K562 (cell line): ENCODE data around the gene REEP6. TPM values are rescaled to one million over a fixed set of nuclear protein-coding genes. Genes with fewer than 3 reads are reported as not detected.
A peak's percentile ranks its signal among the peaks of the same experiment; 100 is the strongest.

Experiments
- CHD7 ChIP-seq: fragments of 200-600 bp; sonication (generic); IDR thresholded peaks from one replicate; pipeline ENCODE4 v1.6.1; 2012; ENCODE audit warnings: mild to moderate bottlenecking, low read depth, low read length, inconsistent platforms
- FOXK2 ChIP-seq, 2 experiments: fragments of 450-650 bp; IDR thresholded peaks in 1 of 2; conservative IDR thresholded peaks in 1 of 2; 2 replicates each; pipeline ENCODE4 v1.6.1; 2016; ENCODE audit warnings: low read depth in 2 of 2, mild to moderate bottlenecking in 1 of 2
- HMGN3 ChIP-seq: IDR thresholded peaks from 2 replicates; pipeline ENCODE4 v1.6.1; 2011; ENCODE audit warnings: borderline replicate concordance, low read depth, mild to moderate bottlenecking, mixed read lengths, low read length; ENCODE audit not compliant: insufficient read length; ENCODE audit errors: extremely low read depth
- HNRNPL ChIP-seq: fragments of 200-400 bp; formaldehyde crosslinking; IDR thresholded peaks from 2 replicates; pipeline ENCODE4 v1.6.1; 2017; ENCODE audit warnings: low read depth, mild to moderate bottlenecking, low read length
- STAT6 ChIP-seq: sonication (generic); formaldehyde crosslinking; IDR thresholded peaks from 2 replicates; pipeline ENCODE4 v1.8.1; 2023; ENCODE audit warnings: mild to moderate bottlenecking, missing genetic modification reagents
- TRIM28 ChIP-seq: fragments of 450-650 bp; IDR thresholded peaks from 2 replicates; pipeline ENCODE4 v1.6.1; 2017
- polyA plus RNA-seq, 8 experiments: library from polyadenylated mRNA; depleted of rRNA in 4 of 8; stranded (reverse) in 5 of 8; unstranded in 3 of 8; fragments of >200 nt; fragmentation: Nextera tagmentation in 2 of 8; fragmentation: Illumina TruSeq in 1 of 8; extraction: Ambion mirVana in 2 of 8; extraction: Trizol in 1 of 8; gene quantifications; 2 replicates each; pipeline versions ENCODE4 v1.2.1 to v1.2.3, GENCODE V29; 2011 to 2014; ENCODE audit warnings: inconsistent platforms in 1 of 8, missing spikeins in 1 of 8
- total RNA-seq, 7 experiments: library from RNA; depleted of rRNA in 6 of 7; stranded (reverse); fragments of >200 nt in 6 of 7; fragmentation: Illumina TruSeq in 2 of 7; extraction: Trizol in 2 of 7; gene quantifications; 2 replicates each; pipeline versions ENCODE4 v1.2.1 to v1.2.3, GENCODE V29; 2011 to 2021; ENCODE audit warnings: low replicate concordance in 1 of 7

The REEP6 gene
- total and polyA plus RNA-seq, 9 of the 15 experiments (the other 6 are each of a cell fraction or from before 2014, with no cell fraction given): 1.2 to 64.2 (median 12.7) TPM

- TF ChIP-seq HMGN3 (peak; percentile 59), STAT6 (CRISPR knock-in tag) (0 out of 2 replicates have a peak, but pooled peaks have one; percentile 27), FOXK2 (conservative IDR thresholded peaks at IDR 0.05 in 1 of 2, IDR thresholded peaks at IDR 0.05 in 1 of 2; ENCODE audit: low read depth in 2 of 2) (no peak), HNRNPL (peak; percentile 84), TRIM28 (no peak), CHD7 (no peak)
Measured at GRCh38 chr19:1503089-1503924, 12.3 kb downstream of the REEP6 start (continued).
